Dedifferentiated amniotic fluid mesenchymal stem cell (primary cell): ENCODE data around the gene MAP2.

Source experiments
- DNase-seq: peaks from one replicate; pipeline ENCODE4 v3.0.0-alpha.2; 2016; ENCODE audit errors: extremely low spot score

The MAP2 gene

DNA sequence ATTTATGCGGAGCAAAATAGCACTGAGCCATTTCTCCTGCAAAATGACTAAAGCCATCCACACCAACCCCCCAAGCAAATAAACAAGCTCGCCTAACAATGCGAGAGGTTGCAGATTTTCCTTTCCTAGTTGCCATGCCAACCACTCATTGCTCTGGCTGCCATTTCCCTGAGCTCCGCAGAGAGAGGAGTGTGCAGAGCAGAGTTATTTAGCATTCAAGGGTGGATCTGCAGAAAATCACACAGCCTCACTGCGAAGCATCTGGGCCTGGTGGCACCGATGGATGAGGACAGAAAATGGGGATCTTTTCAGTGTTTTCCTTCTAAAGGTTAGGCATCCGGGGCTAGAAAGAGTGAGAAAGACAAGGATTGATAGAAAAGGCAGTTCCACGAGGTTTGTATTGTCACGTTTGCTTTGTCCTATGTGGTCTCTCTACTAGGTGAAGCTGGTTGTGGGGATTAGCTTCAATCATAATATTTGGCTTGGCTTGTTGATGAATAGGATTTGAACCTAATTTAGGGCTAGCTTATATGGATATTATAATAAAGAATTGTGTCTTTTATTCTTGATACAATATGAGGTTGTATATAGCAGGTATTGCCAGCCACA lies 237.5 kb downstream of the MAP2 start:
- DNase-seq = no peak

DNA sequence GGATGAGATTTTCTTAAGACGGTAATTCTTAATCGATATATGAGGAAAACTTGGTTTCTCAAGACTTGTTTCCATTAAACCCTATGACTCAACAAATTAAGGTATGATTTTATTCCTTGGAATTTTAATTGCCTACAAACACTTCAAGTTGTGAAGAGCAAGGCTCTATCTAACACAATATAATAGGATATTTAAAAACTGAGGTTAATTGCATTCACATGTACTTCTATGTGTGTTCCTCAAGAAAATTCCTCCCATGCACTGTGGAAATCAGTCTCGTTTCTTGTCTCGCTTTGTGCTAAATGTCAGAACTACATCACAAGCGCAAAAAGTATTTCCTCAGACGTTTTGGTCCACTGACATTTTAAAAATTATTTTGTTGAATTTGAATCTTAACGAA lies 238.2 kb downstream of the MAP2 start:
- no peak for DNase-seq

GRCh38 chr2:209663139-209663538 lies 239.3 kb downstream of the MAP2 start:
- DNase-seq = peak; percentile 27

DNA sequence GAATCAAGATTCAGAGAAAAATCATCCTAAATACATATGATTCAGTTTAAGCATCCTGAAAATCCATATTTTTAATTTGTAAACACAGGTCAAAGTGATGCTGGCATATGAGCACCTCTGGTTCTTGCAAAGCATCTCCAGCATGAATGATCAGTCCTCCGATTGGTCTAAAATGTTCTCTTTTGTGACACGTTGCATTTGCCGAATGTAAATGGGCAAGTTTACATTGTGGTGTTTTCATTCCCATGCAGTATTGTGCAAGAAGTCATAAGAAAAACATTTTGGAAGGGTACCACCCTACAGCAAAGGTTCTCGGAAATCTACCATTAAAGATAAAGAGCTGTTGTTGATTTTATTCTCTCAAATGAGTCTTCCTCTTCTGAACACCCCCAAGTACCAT lies 239.8 kb downstream of the MAP2 start:
- DNase-seq = no peak

DNA sequence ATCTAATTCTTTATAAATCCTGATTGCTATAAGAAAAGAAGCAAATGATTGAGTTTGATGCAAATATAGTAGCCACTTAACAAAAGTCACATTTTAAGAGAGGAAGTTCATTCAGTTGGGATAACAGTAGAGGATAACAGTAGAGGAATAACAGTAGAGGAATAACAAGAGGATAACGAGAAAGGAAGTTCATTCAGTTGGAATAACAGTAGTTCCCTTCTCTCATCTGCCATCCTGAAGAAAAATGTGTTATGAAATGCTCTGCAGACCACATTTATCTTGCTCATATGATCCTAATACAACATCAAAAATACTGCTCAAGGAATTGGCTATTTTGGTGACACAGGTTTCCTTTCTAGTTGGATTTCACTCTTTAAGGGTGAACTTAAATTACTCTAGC lies 242.4 kb downstream of the MAP2 start:
- no peak for DNase-seq

DNA sequence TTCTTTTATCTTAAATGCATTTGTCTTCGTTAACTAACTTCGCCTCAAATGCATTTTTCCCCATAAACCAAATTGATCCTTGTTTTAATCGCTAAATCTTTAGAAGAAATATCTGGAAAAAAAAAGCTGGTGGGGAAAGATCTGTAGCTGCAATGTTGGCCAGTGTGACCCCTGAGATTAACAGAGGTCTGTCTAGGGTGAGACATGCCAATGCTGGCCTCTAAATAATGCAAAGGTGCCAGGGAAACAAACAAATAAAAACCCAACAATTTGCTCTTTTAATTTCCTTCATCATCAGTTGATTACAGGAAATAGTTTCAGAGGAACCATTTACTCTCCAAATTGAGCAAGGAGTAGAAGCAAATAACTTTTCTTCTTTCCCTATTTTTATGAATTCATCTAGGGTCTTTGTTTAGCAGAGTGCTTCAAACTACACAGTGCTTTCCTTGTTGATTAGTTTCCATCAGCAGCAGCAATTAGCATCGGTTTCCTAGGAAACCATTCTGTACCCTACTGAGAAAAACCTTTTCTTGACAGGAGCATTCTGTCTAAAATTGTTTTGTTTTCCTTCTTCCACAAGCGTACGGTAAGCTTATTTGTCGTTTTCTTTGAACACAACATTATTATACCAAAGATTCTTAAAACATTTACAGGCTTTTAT lies 247.3 kb downstream of the MAP2 start:
- no peak for DNase-seq

DNA sequence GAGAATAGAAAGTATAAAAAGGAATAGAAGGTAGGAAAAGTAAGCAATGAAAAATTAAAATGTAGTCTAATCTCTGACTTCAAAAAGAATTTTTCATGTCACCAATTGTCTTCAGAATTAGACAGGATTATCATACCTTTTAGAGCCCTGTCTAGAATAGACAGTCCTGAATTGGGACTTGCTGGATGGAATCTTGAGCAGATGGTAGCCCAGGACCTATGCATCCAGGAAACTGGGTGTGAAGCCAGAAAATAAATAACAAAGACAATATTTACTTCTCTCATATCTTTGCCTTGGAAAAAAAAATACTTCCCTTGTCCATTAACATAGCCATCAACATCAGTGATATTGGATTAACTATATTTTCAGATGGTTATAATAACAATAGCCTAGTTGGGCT lies 250.0 kb downstream of the MAP2 start:
- no peak for DNase-seq

GRCh38 chr2:209680596-209680995 lies 256.7 kb downstream of the MAP2 start:
- no peak for DNase-seq

DNA sequence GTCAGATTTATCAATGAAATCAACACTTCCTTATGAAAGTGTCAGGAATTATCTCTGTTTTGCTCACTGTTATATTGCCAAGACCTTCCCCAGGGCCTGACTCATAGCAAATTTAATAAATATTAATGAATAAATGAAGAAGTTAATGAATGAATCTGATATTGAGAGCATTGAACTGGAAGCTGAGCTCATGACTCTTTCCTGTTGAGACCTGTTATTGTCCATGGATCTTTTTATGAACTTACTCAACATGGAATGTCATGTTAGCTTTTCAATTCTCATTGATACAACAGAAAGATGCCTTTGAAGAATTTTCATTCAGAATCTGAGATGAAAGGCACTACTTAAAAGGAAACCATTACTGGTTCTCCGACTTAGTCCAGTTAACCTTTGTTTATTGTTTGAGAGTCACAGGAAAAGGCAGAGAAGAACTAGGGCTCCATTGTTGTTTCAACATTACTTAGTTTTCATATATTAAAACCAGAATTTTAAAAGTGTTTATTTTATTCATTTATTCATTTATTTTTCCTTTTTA lies 257.4 kb downstream of the MAP2 start:
- no peak for DNase-seq

DNA sequence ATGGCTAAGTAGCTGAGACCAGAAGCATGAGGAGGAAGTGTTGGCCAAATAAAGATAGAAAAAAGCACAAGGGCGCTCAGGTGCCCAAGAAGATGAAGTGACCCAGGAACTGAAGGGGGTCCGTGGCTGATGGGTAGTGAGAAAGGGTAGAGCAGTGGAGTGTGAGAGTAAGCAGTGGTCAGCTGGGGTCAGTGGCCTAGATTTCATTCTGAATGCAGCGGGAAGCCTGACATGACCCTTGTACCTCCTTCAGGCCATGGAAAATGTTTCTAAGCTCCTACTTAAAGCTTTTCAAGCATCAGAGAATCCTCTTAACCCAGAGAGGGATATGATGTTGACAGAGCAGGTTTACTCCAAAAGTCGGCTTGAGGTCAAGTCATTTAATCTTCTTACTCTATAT lies 258.8 kb downstream of the MAP2 start:
- no peak for DNase-seq

GRCh38 chr2:209685340-209685739 lies 261.5 kb downstream of the MAP2 start:
- DNase-seq = no peak

GRCh38 chr2:209685963-209686362 lies 262.1 kb downstream of the MAP2 start:
- no peak for DNase-seq

- no peak for DNase-seq
Observed at GRCh38 chr2:209686448-209686847, 262.6 kb downstream of the MAP2 start.

- DNase-seq = no peak
Observed at GRCh38 chr2:209687323-209687969, 263.6 kb downstream of the MAP2 start.

- DNase-seq = no peak
Observed at GRCh38 chr2:209688385-209688784, 264.5 kb downstream of the MAP2 start.

DNA sequence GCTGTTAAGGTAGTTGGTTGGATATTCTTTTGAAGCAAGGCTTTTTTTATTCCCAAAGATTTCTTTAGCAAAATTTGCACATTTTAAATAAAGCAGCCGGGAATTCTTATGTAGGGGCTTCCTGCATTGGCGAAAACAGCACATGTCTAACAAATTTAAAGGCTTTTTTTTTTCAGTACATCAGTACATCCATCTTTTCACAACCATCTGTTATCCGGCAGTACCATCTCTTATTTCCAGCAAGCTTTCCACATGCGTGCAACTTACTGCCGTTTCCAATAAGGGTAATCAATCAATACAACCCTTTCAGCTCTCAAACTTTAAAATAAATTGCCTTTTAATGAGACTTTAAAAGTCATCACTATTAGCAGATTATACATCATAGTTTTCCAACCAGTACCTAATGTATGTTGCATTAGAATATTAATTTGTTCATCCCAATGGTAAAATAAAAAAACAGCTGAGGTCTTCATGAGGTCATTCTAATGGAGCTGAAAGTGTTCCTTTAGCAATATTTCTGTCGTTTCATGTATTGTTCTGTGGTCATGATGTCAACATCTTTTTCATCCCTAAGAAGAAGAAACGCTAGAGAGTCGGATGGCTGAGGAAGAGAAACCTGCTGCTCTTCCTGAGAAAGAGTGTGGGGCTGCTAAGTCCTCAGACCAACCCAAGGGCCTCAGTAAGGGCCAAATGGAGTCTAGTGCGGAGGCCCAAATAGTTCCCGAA lies 266.3 kb downstream of the MAP2 start:
- DNase-seq = no peak

- no peak for DNase-seq
Observed at GRCh38 chr2:209694748-209695147, 270.9 kb downstream of the MAP2 start.

DNA sequence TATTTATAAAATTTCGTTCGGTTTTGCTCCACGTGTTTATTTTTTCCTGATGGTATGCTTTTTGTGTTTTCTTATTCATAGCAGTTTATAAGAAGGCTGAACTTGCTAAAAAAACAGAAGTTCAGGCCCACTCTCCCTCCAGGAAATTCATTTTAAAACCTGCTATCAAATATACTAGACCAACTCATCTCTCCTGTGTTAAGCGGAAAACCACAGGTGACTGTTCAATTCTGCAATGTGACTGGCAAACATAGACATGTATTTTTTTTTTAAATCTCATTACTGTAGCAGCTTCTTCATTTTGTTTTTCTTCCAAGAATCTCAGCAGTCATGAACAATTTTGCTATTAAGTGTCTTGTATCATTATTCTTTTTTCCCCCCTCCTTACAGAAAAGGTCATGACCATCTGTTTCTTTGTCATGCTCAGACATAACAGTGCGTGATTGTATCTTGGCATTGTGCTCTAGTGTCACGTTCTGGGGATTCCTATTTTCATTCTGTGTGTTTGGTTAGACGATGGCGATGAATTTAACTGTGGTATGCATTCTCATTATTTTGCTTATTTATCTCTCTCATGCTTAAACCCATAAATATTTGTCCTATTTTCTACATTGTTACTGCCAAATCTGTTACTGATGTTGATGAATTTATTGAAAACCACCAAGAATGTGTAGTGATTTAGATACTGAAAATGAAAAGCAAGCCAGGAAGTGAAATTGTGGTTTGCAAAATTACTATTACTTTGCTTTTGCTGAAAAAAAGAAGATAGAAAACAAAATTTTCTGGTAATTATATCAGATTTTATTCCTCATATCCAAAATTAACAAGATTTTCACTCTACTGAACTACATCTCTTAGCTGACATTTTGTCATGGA lies 273.2 kb downstream of the MAP2 start:
- no peak for DNase-seq

DNA sequence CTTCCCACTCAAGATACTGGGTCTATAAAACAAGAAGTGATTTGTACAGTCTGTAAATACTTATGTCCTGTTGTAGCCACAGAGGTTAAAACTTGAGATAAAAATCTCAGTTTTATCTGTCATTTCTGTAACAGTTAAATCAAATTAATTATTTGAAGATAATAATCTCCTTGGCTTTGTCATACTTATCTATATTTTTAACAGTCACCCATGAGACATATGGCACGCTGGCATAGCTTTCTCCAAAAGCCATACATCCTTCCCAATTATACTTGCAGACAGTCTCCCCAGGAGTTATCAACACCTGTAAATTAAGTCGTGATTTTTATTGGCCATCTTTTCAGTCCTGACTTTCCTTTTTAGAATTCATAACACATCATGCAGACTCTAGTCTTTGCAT lies 278.9 kb downstream of the MAP2 start:
- DNase-seq = no peak

GRCh38 chr2:209713219-209713618 lies 289.4 kb downstream of the MAP2 start:
- no peak for DNase-seq

- no peak for DNase-seq
Observed at GRCh38 chr2:209719034-209719433, 295.2 kb downstream of the MAP2 start.

DNA sequence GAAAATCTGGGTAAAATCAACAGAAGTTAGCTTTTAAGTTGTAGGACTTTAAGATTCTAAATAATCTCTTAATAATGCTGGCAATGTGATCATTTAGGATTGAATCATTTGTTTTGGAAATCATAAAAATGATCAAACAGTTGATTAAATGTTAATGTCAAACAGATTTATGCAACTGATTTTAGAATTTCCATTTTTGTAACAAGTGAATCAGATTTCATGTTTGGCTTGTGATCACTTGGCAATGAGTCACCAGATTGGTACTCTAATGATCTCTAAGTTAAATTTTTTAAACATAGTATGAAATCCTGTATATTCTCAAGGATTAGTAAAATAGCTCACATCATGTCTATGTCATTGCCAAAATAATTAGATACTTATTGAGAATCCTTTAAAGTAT lies 297.6 kb downstream of the MAP2 start:
- no peak for DNase-seq
